A549 (cell line): ENCODE results near the gene BSND. TPM values are rescaled to one million over a fixed set of nuclear protein-coding genes. Genes with fewer than 3 reads are reported as not detected.

Source experiments
- ATAC-seq, 2 experiments: fragments of 200-7000 bp in 1 of 2; fragments of >200 bp in 1 of 2; cut with Nextera tagmentation in 1 of 2; cut with Tn5 transposase in 1 of 2; 3 replicates each; pipeline versions ENCODE4 v1.8.0 to v1.9.1; 2018 to 2020; ENCODE audit warnings: mild to moderate bottlenecking in 1 of 2, moderate library complexity in 1 of 2
- CTCF ChIA-PET: fragments of 300-600 bp; sonication (Branson Sonifier 250); formaldehyde crosslinking; extraction: SDS; loops from one replicate; lab custom pipeline; 2021; ENCODE audit warnings: antibody characterized with exemption, inconsistent platforms; lab: Yijun Ruan, JAX
- POLR2A ChIA-PET: fragments of 350-600 bp; formaldehyde crosslinking; extraction: SDS; loops from one replicate; lab custom pipeline; 2021; ENCODE audit warnings: antibody characterized with exemption, inconsistent platforms; lab: Yijun Ruan, JAX
- DNase-seq, 2 experiments: peaks; one replicate each; pipeline versions ENCODE4 v3.0.0 to v3.0.0-alpha.2; 2011 to 2016; ENCODE audit warnings: low read depth in 1 of 2, low spot score in 1 of 2
- FAIRE-seq: peaks from 2 replicates; lab custom pipeline; 2011; peaks lifted over from hg19 to GRCh38; lab: Jason Lieb, UNC
- H3K27ac ChIP-seq, 2 experiments: fragments of >200 bp; sonication (Bioruptor Twin); formaldehyde crosslinking; 3 replicates each; pipeline ENCODE4 v1.5.1; 2016 to 2017
- H3K4me1 ChIP-seq: fragments of >200 bp; sonication (Bioruptor Twin); formaldehyde crosslinking; 3 replicates; pipeline ENCODE4 v1.6.1; 2016
- H3K4me2 ChIP-seq: fragments of >200 bp; sonication (Bioruptor Twin); formaldehyde crosslinking; 3 replicates; pipeline ENCODE4 v1.6.1; 2016
- H3K4me3 ChIP-seq: fragments of >200 bp; sonication (Bioruptor Twin); formaldehyde crosslinking; 3 replicates; pipeline ENCODE4 v1.5.1; 2016
- H3K9me3 ChIP-seq: fragments of >200 bp; sonication (Bioruptor Twin); formaldehyde crosslinking; 3 replicates; pipeline ENCODE4 v1.6.1; 2016
- BHLHE40 ChIP-seq: IDR thresholded peaks from 2 replicates; pipeline ENCODE4 v1.6.1; 2012; ENCODE audit warnings: low read depth, low read length, inconsistent platforms
- CBX2 ChIP-seq: fragments of 200-600 bp; sonication (generic); IDR thresholded peaks from 2 replicates; pipeline ENCODE4 v1.6.1; 2016; ENCODE audit warnings: low read depth, mild to moderate bottlenecking, borderline replicate concordance
- CBX8 ChIP-seq: fragments of 200-600 bp; sonication (generic); IDR thresholded peaks from 2 replicates; pipeline ENCODE4 v1.6.1; 2016
- EHF ChIP-seq: fragments of 250-450 bp; sonication (Bioruptor Pico); IDR thresholded peaks from 2 replicates; pipeline ENCODE4 v1.5.0; 2020; ENCODE audit warnings: mild to moderate bottlenecking
- ELK1 ChIP-seq: fragments of 150-350 bp; IDR thresholded peaks from 2 replicates; pipeline ENCODE4 v1.6.1; 2014; ENCODE audit warnings: low read depth, mild to moderate bottlenecking, low read length
- FOSB ChIP-seq: fragments of 250-450 bp; sonication (Bioruptor Pico); IDR thresholded peaks from 2 replicates; pipeline ENCODE4 v1.5.0; 2020; ENCODE audit warnings: mild to moderate bottlenecking, moderate library complexity
- FOXS1 ChIP-seq: fragments of 250-450 bp; sonication (Bioruptor Pico); IDR thresholded peaks from 2 replicates; pipeline ENCODE4 v1.5.0; 2020; ENCODE audit warnings: mild to moderate bottlenecking, moderate library complexity
- GATA3 ChIP-seq: IDR thresholded peaks from 2 replicates; pipeline ENCODE4 v1.6.1; 2012; ENCODE audit warnings: borderline replicate concordance
- HEYL ChIP-seq: fragments of 250-450 bp; sonication (Bioruptor Pico); IDR thresholded peaks from 2 replicates; pipeline ENCODE4 v1.8.0; 2021; ENCODE audit warnings: mild to moderate bottlenecking, moderate library complexity
- HOXA7 ChIP-seq: fragments of 250-450 bp; sonication (Bioruptor Pico); IDR thresholded peaks from 2 replicates; pipeline ENCODE4 v1.5.0; 2020; ENCODE audit warnings: mild to moderate bottlenecking, moderate library complexity
- JUNB ChIP-seq: fragments of >200 bp; sonication (Bioruptor Twin); formaldehyde crosslinking; IDR thresholded peaks from 2 replicates; pipeline ENCODE4 v1.6.1; 2016
- KDM1A ChIP-seq: fragments of 200-600 bp; sonication (generic); IDR thresholded peaks from 2 replicates; pipeline ENCODE4 v1.6.1; 2016; ENCODE audit warnings: low read depth, mild to moderate bottlenecking
- KDM5A ChIP-seq: fragments of 200-600 bp; sonication (generic); IDR thresholded peaks from 2 replicates; pipeline ENCODE4 v1.6.1; 2016; ENCODE audit warnings: antibody characterized with exemption, mild to moderate bottlenecking
- MAFK ChIP-seq: fragments of 450-650 bp; IDR thresholded peaks from 2 replicates; pipeline ENCODE4 v1.6.1; 2014; ENCODE audit not compliant: partially characterized antibody
- MAZ ChIP-seq: fragments of 150-350 bp; IDR thresholded peaks from 2 replicates; pipeline ENCODE4 v1.6.1; 2014; ENCODE audit warnings: antibody characterized with exemption, low read depth, low read length, borderline replicate concordance
- POLR2AphosphoS2 ChIP-seq: conservative IDR thresholded peaks from 2 replicates; pipeline ENCODE4 v1.6.1; 2012; ENCODE audit warnings: low read length, improper control_type of control experiment, inconsistent platforms
- RAD21 ChIP-seq, 2 experiments: fragments of >200 bp in 1 of 2; sonication (Bioruptor Twin) in 1 of 2; formaldehyde crosslinking in 1 of 2; IDR thresholded peaks in 1 of 2; conservative IDR thresholded peaks in 1 of 2; 2 replicates in 1 of 2; 3 replicates in 1 of 2; pipeline ENCODE4 v1.6.1; 2012 to 2018; ENCODE audit warnings: inconsistent platforms in 1 of 2
- RARB ChIP-seq: fragments of 250-450 bp; sonication (Bioruptor Pico); IDR thresholded peaks from 2 replicates; pipeline ENCODE4 v1.8.0; 2021; ENCODE audit warnings: mild to moderate bottlenecking, moderate library complexity
- SMC3 ChIP-seq: fragments of >200 bp; sonication (Bioruptor Twin); formaldehyde crosslinking; IDR thresholded peaks from 3 replicates; pipeline ENCODE4 v1.6.1; 2018; ENCODE audit warnings: inconsistent platforms
- ZFP36 ChIP-seq: fragments of 450-650 bp; IDR thresholded peaks from 2 replicates; pipeline ENCODE4 v1.6.1; 2014; ENCODE audit warnings: borderline replicate concordance; ENCODE audit not compliant: partially characterized antibody
- WGBS: methylation state at CpG from one replicate; pipeline ENCODE4 v1.1.6; 2017; ENCODE audit errors: missing lambda C conversion rate; 5-methylcytosine and 5-hydroxymethylcytosine counted together
- polyA plus RNA-seq, 4 experiments: library from polyadenylated mRNA; depleted of rRNA in 3 of 4; stranded (reverse); fragments of >200 nt; fragmentation: RNase III in 1 of 4; extraction: RNeasy Plus Mini Kit Qiagen cat#74134 plus additional on column Dnase treatment in 1 of 4; gene quantifications; 2 replicates in 3 of 4; 3 replicates in 1 of 4; pipeline ENCODE4 v1.2.3, GENCODE V29; 2011 to 2017
- TF ChIP-seq, protein P1 (sequence below): fragments of 250-450 bp; sonication (Bioruptor Pico); IDR thresholded peaks from 2 replicates; pipeline ENCODE4 v1.5.0; 2020; ENCODE audit warnings: low read depth, mild to moderate bottlenecking, moderate library complexity
- TF ChIP-seq, protein P2 (sequence below): IDR thresholded peaks from 2 replicates; pipeline ENCODE4 v1.6.1; 2012
- TF ChIP-seq, protein P3 (sequence below): fragments of >200 bp; sonication (Bioruptor Twin); formaldehyde crosslinking; IDR thresholded peaks from 3 replicates; pipeline ENCODE4 v1.6.1; 2016

BSND gene
- polyA plus RNA-seq, 2 of the 4 experiments (the other 2 are of a cell fraction), result not detected

DNA sequence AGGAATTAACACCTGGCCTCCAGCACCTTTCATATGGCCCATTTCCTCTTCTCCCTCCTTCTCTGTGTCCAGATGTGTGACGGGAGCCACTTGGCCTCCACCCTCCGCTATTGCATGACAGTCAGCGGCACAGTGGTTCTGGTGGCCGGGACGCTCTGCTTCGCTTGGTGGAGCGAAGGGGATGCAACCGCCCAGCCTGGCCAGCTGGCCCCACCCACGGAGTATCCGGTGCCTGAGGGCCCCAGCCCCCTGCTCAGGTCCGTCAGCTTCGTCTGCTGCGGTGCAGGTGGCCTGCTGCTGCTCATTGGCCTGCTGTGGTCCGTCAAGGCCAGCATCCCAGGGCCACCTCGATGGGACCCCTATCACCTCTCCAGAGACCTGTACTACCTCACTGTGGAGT, 12.7 kb upstream of the BSND start:
- FAIRE-seq, result no peak
- no peaks in the 10 kb centered on the region for H3K4me1 ChIP-seq
- no peak for DNase-seq
- H3K9me3 ChIP-seq, result no peaks in the 10 kb centered on the region
- H3K4me2 ChIP-seq, result no peak overlapping the region
- H3K4me3 ChIP-seq, result no peak overlapping the region
- no peak overlapping the region for H3K27ac ChIP-seq
- TF ChIP-seq FOXS1 (CRISPR knock-in tag) (no peak), GATA3 (no peak), MAFK (no peak), RAD21 (conservative IDR thresholded peaks at IDR 0.05 in 1 of 2, IDR thresholded peaks at IDR 0.05 in 1 of 2) (no peak), KDM1A (no peak), FOSB (CRISPR knock-in tag) (no peak), ZFP36 (no peak)
- TF ChIP-seq, protein P1, sequence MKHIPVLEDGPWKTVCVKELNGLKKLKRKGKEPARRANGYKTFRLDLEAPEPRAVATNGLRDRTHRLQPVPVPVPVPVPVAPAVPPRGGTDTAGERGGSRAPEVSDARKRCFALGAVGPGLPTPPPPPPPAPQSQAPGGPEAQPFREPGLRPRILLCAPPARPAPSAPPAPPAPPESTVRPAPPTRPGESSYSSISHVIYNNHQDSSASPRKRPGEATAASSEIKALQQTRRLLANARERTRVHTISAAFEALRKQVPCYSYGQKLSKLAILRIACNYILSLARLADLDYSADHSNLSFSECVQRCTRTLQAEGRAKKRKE (CRISPR knock-in tag), result no peak
- TF ChIP-seq, protein P2, sequence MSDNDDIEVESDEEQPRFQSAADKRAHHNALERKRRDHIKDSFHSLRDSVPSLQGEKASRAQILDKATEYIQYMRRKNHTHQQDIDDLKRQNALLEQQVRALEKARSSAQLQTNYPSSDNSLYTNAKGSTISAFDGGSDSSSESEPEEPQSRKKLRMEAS, result no peak
- 83% methylated on average over 8 of the region's 15 CpGs for WGBS
- CTCF ChIA-PET, result interaction anchor here (2.5 to 20.8 kb wide), 4 partner anchors 11 to 40 kb away, joined by 8 to 451 read pairs (median 21); no protein-coding TSS in a partner anchor
- POLR2A ChIA-PET, result no interaction called here
- ATAC-seq, result no peak

DNA sequence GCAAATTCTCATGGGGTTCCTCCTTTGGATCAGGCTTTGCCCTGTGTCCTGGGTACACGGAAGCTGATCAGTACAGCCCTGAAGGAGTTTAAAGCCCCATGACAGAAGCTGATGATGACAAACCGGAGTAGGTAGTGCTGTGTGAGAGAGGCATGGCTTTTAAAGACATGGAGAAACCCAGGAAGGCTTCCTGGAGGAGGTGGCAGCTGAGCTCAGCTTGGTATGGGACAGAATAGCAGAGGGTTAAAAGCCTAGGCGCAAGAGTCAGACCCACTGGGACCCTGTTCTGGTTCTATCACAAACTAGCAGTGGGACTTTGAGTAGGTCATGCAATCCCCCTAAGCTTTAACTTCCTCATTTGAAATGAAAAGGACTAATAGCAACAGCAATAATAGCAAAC, 12.2 kb upstream of the BSND start:
- DNase-seq (no peak), FAIRE-seq (no peak), ATAC-seq (no peak)
- H3K4me3 ChIP-seq, result no peak overlapping the region
- TF ChIP-seq EHF (CRISPR knock-in tag) (no peak), ZFP36 (peak; percentile 93)
- TF ChIP-seq, all 56 proteins: peak for 1
- ChIA-PET CTCF (interaction anchor here (1.5 to 20.8 kb wide), 5 partner anchors 10 to 41 kb away, joined by 4 to 451 read pairs (median 14); no protein-coding TSS in a partner anchor), POLR2A (no interaction called here)
- Histone ChIP-seq H3K9me3 (no peaks in the 10 kb centered on the region), H3K4me2 (no peak overlapping the region), H3K4me1 (no peaks in the 10 kb centered on the region), H3K27ac (no peak overlapping the region; a peak in 1 of 6 replicates)
- WGBS, result 61% methylated on average over 3 of the region's 3 CpGs

- 61% methylated on average over 2 of the region's 2 CpGs for WGBS
- Histone ChIP-seq H3K4me2 (no peak overlapping the region), H3K9me3 (no peaks in the 10 kb centered on the region), H3K4me1 (no peaks in the 10 kb centered on the region), H3K4me3 (no peak overlapping the region), H3K27ac (no peak overlapping the region; a peak in 1 of 6 replicates)
- no peak for TF ChIP-seq CBX8
- no peak for TF ChIP-seq POLR2AphosphoS2
- TF ChIP-seq BHLHE40, result no peak
- TF ChIP-seq ELK1, result no peak
- no peak for TF ChIP-seq KDM5A
- TF ChIP-seq JUNB, result no peak
- TF ChIP-seq FOSB (CRISPR knock-in tag), result no peak
- TF ChIP-seq, protein P3, sequence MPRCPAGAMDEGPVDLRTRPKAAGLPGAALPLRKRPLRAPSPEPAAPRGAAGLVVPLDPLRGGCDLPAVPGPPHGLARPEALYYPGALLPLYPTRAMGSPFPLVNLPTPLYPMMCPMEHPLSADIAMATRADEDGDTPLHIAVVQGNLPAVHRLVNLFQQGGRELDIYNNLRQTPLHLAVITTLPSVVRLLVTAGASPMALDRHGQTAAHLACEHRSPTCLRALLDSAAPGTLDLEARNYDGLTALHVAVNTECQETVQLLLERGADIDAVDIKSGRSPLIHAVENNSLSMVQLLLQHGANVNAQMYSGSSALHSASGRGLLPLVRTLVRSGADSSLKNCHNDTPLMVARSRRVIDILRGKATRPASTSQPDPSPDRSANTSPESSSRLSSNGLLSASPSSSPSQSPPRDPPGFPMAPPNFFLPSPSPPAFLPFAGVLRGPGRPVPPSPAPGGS, result no peak
- no peak for TF ChIP-seq CBX2
- TF ChIP-seq MAZ, result no peak
- TF ChIP-seq HEYL (CRISPR knock-in tag), result no peak
- TF ChIP-seq SMC3, result no peak
- TF ChIP-seq FOXS1 (CRISPR knock-in tag), result no peak
- no peak for TF ChIP-seq RAD21 (conservative IDR thresholded peaks at IDR 0.05 in 1 of 2, IDR thresholded peaks at IDR 0.05 in 1 of 2)
- no peak for TF ChIP-seq RARB
- TF ChIP-seq HOXA7 (CRISPR knock-in tag), result no peak
- DNase-seq (no peak), FAIRE-seq (no peak), ATAC-seq (no peak)
- ChIA-PET CTCF (interaction anchor here (1.5 to 20.8 kb wide), 4 partner anchors 9 to 42 kb away, joined by 4 to 451 read pairs (median 21); no protein-coding TSS in a partner anchor), POLR2A (no interaction called here)
These were observed 11.3 kb upstream of the BSND start for GRCh38 chr1:54987427-54987826.
